ENCODE data around the gene KRTAP10-1.

Gene KRTAP10-1

GRCh38 chr21:44544566-44544965 is 4.6 kb upstream of the KRTAP10-1 start:
- Histone ChIP-seq H2AFZ (ENCODE audit: low read depth, low read length) (no peak overlapping the region), H3K36me3 (ENCODE audit: insufficient read depth, low read length) (no peaks in the 10 kb centered on the region), H3K79me2 (ENCODE audit: insufficient read depth, low read length) (no peaks in the 10 kb centered on the region), H3K27ac (ENCODE audit: low read length) (no peak overlapping the region), H3K4me2 (ENCODE audit: insufficient read depth, low read length) (no peak overlapping the region), H4K20me1 (ENCODE audit: insufficient read depth, low read length) (0 out of 2 replicates have a peak, but pooled peaks cover 2% of the 10 kb centered on the region), H3K4me3 (ENCODE audit: low read depth in 1 of 2, low read length in 2 of 2) (no peak overlapping the region), H3K9me3 (ENCODE audit: insufficient read depth, low read length, severe bottlenecking) (no peaks in the 10 kb centered on the region), H3K9ac (ENCODE audit: low read depth, low read length) (no peak overlapping the region), H3K4me1 (ENCODE audit: insufficient read depth, low read length) (no peaks in the 10 kb centered on the region), H3K27me3 (ENCODE audit: insufficient read depth, low read length, poor library complexity) (peaks cover 3% of the 10 kb centered on the region)
- DNase-seq: no peak
- no peak for ATAC-seq (ENCODE audit: insufficient read depth, low read depth)
- no peak for TF ChIP-seq EZH2 (IDR thresholded peaks at IDR 0.05; ENCODE audit: borderline replicate concordance, low read depth, low read length, severe bottlenecking)
- TF ChIP-seq, protein P1, sequence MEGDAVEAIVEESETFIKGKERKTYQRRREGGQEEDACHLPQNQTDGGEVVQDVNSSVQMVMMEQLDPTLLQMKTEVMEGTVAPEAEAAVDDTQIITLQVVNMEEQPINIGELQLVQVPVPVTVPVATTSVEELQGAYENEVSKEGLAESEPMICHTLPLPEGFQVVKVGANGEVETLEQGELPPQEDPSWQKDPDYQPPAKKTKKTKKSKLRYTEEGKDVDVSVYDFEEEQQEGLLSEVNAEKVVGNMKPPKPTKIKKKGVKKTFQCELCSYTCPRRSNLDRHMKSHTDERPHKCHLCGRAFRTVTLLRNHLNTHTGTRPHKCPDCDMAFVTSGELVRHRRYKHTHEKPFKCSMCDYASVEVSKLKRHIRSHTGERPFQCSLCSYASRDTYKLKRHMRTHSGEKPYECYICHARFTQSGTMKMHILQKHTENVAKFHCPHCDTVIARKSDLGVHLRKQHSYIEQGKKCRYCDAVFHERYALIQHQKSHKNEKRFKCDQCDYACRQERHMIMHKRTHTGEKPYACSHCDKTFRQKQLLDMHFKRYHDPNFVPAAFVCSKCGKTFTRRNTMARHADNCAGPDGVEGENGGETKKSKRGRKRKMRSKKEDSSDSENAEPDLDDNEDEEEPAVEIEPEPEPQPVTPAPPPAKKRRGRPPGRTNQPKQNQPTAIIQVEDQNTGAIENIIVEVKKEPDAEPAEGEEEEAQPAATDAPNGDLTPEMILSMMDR (IDR thresholded peaks at IDR 0.05; ENCODE audit: borderline replicate concordance, extremely low read depth, low read length, poor library complexity, severe bottlenecking): no peak

DNA sequence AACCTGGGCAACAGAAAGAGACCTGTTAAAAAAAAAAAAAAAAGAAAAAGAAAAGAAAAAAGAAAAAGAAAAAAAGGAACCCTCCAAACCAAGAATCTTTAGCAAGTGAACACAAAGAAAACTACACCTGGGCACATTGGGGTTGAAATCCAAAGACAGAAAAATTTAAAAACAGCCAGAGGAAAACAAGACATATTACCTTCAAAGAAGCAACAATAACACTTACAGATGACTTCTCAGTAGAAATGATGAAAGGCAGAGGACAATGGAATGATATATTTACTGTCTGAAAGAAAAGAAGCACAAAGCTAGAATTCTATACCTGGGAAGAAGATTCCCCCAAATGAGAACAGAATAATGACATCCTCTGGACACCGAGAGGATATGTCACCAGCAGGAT is 2.7 kb upstream of the KRTAP10-1 start:
- Histone ChIP-seq H4K20me1 (ENCODE audit: insufficient read depth, low read length) (no peaks in the 10 kb centered on the region), H3K27ac (ENCODE audit: low read length) (no peak overlapping the region), H3K4me3 (ENCODE audit: low read depth in 1 of 2, low read length in 2 of 2) (no peak overlapping the region), H3K36me3 (ENCODE audit: insufficient read depth, low read length) (no peaks in the 10 kb centered on the region), H3K4me2 (ENCODE audit: insufficient read depth, low read length) (no peak overlapping the region), H2AFZ (ENCODE audit: low read depth, low read length) (no peak overlapping the region), H3K9ac (ENCODE audit: low read depth, low read length) (no peak overlapping the region), H3K27me3 (ENCODE audit: insufficient read depth, low read length, poor library complexity) (peaks cover 3% of the 10 kb centered on the region), H3K4me1 (ENCODE audit: insufficient read depth, low read length) (no peaks in the 10 kb centered on the region), H3K9me3 (ENCODE audit: insufficient read depth, low read length, severe bottlenecking) (no peaks in the 10 kb centered on the region), H3K79me2 (ENCODE audit: insufficient read depth, low read length) (no peaks in the 10 kb centered on the region)
- TF ChIP-seq, protein P1 (IDR thresholded peaks at IDR 0.05; ENCODE audit: borderline replicate concordance, extremely low read depth, low read length, poor library complexity, severe bottlenecking): no peak
- no peak for TF ChIP-seq EZH2 (IDR thresholded peaks at IDR 0.05; ENCODE audit: borderline replicate concordance, low read depth, low read length, severe bottlenecking)
- DNase-seq (no peak), ATAC-seq (ENCODE audit: insufficient read depth, low read depth) (no peak)

DNA sequence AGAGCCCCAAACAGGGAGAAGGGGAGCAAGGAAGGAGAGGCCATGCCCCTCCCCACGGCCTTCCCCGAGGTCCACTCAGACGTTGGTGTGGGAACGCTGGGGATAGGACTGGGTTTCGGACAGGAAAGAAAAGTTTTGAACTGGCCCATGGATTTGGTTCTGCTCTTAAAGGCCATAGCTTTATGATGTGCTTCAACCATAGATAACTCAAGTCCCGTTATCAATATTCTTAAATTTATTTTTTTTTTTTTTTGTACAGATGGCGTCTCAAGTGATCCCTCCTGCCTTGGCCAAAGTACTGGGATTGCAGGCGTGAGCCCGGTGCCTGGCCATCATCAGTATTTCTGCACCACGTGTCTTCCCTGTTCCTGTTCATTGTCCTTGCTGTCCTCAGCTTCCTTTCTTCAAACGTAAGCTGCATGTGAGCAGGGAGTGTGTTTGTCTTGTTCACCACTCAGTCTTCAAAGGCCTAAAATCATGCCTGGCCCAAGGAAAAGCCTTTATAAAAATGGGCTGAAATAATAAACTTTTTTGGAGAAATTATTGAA is 820 bp upstream of the KRTAP10-1 start:
- Histone ChIP-seq H3K4me3 (ENCODE audit: low read depth in 1 of 2, low read length in 2 of 2) (no peak overlapping the region), H3K27me3 (ENCODE audit: insufficient read depth, low read length, poor library complexity) (peaks cover 2% of the 10 kb centered on the region), H3K9me3 (ENCODE audit: insufficient read depth, low read length, severe bottlenecking) (no peaks in the 10 kb centered on the region), H3K27ac (ENCODE audit: low read length) (no peak overlapping the region), H3K4me2 (ENCODE audit: insufficient read depth, low read length) (no peak overlapping the region), H3K9ac (ENCODE audit: low read depth, low read length) (no peak overlapping the region), H4K20me1 (ENCODE audit: insufficient read depth, low read length) (no peaks in the 10 kb centered on the region), H3K79me2 (ENCODE audit: insufficient read depth, low read length) (no peaks in the 10 kb centered on the region), H2AFZ (ENCODE audit: low read depth, low read length) (no peak overlapping the region), H3K36me3 (ENCODE audit: insufficient read depth, low read length) (no peaks in the 10 kb centered on the region), H3K4me1 (ENCODE audit: insufficient read depth, low read length) (no peaks in the 10 kb centered on the region)
- ATAC-seq (ENCODE audit: insufficient read depth, low read depth) (no peak), DNase-seq (no peak)
- TF ChIP-seq, protein P1 (IDR thresholded peaks at IDR 0.05; ENCODE audit: borderline replicate concordance, extremely low read depth, low read length, poor library complexity, severe bottlenecking): no peak
- no peak for TF ChIP-seq EZH2 (IDR thresholded peaks at IDR 0.05; ENCODE audit: borderline replicate concordance, low read depth, low read length, severe bottlenecking)

Data from DND-41 (cell line).